Measurements from ENCODE around the gene RFX3. TPM values are rescaled to one million over a fixed set of nuclear protein-coding genes. Genes with fewer than 3 reads are reported as not detected.

The RFX3 gene
- total RNA-seq, 2 donors from 2014 or later = 10.9 to 15.5 TPM

DNA sequence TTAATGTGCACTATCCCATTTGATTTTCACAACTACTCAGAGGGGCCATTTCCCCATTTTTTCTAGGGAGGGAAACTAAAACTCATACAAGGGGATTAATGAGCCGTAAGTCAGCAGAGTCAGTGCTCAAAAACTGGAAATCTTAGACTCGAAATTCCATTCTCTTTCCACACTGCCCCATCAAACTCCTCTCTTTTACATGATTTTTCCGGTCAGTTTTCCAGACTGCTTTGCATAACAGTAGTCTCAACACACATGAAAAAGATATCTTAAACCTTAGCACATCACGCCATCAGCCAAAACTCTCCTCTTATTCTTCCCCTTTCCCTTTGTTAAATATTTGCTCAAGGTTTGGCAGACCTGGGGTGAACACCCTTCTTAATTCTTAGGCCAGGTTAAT, 332.0 kb downstream of the RFX3 start:
- H3K27me3 ChIP-seq (replicated peaks; ENCODE audit: insufficient read depth) = no peaks in the 10 kb centered on the region
- no peak overlapping the region for H3K27ac ChIP-seq
- no peak for DNase-seq (ENCODE audit: low spot score)
- TF ChIP-seq POLR2AphosphoS5 (IDR thresholded peaks at IDR 0.05) (no peak), POLR2A (IDR thresholded peaks at IDR 0.05) (no peak)
- TF ChIP-seq, protein P1, sequence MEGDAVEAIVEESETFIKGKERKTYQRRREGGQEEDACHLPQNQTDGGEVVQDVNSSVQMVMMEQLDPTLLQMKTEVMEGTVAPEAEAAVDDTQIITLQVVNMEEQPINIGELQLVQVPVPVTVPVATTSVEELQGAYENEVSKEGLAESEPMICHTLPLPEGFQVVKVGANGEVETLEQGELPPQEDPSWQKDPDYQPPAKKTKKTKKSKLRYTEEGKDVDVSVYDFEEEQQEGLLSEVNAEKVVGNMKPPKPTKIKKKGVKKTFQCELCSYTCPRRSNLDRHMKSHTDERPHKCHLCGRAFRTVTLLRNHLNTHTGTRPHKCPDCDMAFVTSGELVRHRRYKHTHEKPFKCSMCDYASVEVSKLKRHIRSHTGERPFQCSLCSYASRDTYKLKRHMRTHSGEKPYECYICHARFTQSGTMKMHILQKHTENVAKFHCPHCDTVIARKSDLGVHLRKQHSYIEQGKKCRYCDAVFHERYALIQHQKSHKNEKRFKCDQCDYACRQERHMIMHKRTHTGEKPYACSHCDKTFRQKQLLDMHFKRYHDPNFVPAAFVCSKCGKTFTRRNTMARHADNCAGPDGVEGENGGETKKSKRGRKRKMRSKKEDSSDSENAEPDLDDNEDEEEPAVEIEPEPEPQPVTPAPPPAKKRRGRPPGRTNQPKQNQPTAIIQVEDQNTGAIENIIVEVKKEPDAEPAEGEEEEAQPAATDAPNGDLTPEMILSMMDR (IDR thresholded peaks at IDR 0.05) = no peak
- no peaks in the 10 kb centered on the region for H3K36me3 ChIP-seq
- WGBS = 61% methylated on average over 4 of the region's 4 CpGs
- intact Hi-C loops (cut with DNase I) = loop anchor here (10.0 kb wide), 1 partner anchor 329 kb away; no protein-coding TSS in a partner anchor
- no peak overlapping the region for H3K4me3 ChIP-seq
- H3K4me1 ChIP-seq (replicated peaks) = no peaks in the 10 kb centered on the region
- H3K9me3 ChIP-seq = no peaks in the 10 kb centered on the region

DNA sequence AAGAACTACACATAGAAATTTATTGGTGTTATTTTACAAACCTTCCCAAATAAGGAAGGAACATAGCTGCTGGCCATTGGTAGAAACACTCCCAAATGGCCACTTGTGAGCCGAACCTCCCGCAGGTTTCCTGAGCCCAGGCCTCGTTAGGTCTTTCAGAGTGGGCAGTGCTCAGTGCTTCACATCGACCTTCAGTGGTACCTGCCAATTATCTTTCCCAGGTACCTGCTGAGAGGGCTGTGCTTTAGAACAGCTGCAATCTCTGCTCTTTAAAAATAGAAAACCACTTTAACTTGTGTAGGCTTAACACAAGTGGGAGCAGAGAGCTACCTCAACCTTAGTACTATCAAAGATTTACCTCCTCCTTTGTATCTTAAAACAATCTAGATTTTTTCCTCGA, 334.1 kb downstream of the RFX3 start:
- Histone ChIP-seq H3K4me1 (replicated peaks) (no peaks in the 10 kb centered on the region), H3K36me3 (no peaks in the 10 kb centered on the region), H3K27ac (no peak overlapping the region), H3K9me3 (no peaks in the 10 kb centered on the region), H3K4me3 (no peak overlapping the region), H3K27me3 (replicated peaks; ENCODE audit: insufficient read depth) (no peaks in the 10 kb centered on the region)
- WGBS = 83% methylated on average over 5 of the region's 5 CpGs
- TF ChIP-seq POLR2AphosphoS5 (IDR thresholded peaks at IDR 0.05) (no peak), POLR2A (IDR thresholded peaks at IDR 0.05) (no peak)
- TF ChIP-seq, protein P1 (IDR thresholded peaks at IDR 0.05) = no peak
- no peak for DNase-seq (ENCODE audit: low spot score)
- intact Hi-C loops (cut with DNase I) = loop anchor here (10.0 kb wide), 1 partner anchor 327 kb away; no protein-coding TSS in a partner anchor

DNA sequence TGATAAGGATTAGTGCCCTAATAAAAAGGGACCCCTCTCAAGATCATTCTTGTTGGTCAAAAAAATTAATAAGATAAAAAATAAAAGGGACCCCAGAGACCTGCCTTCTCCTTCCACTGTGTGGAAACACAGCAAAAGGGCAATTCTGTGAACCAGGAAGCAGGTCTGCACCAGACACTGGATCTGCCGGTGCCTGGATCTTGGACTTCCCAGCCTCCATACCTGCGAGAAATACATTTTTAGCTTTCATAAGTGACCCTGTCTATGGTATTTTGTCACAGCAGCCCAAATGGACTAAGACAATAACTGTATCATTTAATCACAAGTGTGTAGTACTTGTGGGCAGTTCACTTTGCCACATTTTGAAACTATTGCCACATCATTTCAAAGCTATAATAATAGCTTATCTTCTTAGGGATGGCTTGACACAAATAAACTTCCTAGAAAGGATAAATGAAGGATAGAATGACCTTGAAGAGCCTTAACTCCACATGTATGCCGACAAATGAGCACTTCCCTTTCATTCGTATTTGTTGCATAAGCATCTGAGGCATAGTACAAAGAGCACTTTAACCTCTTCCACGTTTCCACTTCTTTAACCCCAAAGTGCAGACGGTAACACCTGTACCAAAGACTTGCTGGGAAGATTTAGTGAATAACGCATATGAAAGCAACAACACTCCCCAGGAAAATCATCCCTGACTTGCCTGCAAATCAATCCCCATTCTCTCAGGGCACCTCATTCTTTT, 336.5 kb downstream of the RFX3 start:
- Histone ChIP-seq H3K27me3 (replicated peaks; ENCODE audit: insufficient read depth) (no peaks in the 10 kb centered on the region), H3K4me3 (no peak overlapping the region), H3K36me3 (no peaks in the 10 kb centered on the region), H3K27ac (no peak overlapping the region), H3K9me3 (no peaks in the 10 kb centered on the region), H3K4me1 (replicated peaks) (no peaks in the 10 kb centered on the region)
- no peak for DNase-seq (ENCODE audit: low spot score)
- intact Hi-C loops (cut with DNase I) = no loop called here
- TF ChIP-seq POLR2A (IDR thresholded peaks at IDR 0.05) (no peak), POLR2AphosphoS5 (IDR thresholded peaks at IDR 0.05) (no peak)
- TF ChIP-seq, protein P1 (IDR thresholded peaks at IDR 0.05) = no peak
- 82% methylated on average over 7 of the region's 7 CpGs for WGBS

DNA sequence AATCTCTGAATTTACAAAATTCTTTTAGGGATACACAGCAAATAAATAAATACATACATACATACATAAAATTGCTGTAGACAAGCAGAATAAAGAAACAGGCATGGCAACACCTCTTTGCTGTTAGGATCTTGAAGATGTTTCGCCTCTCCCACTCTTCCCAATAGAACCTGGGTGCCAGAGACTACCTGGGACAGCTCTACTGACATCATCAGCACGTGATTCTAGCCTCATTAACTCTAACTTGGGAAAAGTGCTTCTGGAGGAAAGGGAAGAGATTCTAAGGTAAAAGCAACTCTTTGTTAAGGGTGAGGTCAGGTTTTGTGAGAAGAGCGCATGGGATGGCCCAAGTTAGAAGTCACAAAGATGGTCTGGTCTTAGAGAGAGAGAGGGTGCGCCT, 339.1 kb downstream of the RFX3 start:
- DNase-seq (ENCODE audit: low spot score) = no peak
- no peaks in the 10 kb centered on the region for H3K27me3 ChIP-seq (replicated peaks; ENCODE audit: insufficient read depth)
- 75% methylated on average over 4 of the region's 4 CpGs for WGBS
- TF ChIP-seq, protein P1 (IDR thresholded peaks at IDR 0.05) = no peak
- no peak for TF ChIP-seq POLR2A (IDR thresholded peaks at IDR 0.05)
- no peak for TF ChIP-seq POLR2AphosphoS5 (IDR thresholded peaks at IDR 0.05)
- no peak overlapping the region for H3K4me3 ChIP-seq
- H3K9me3 ChIP-seq = no peaks in the 10 kb centered on the region
- H3K27ac ChIP-seq = no peak overlapping the region
- no peaks in the 10 kb centered on the region for H3K4me1 ChIP-seq (replicated peaks)
- intact Hi-C loops (cut with DNase I) = no loop called here
- no peaks in the 10 kb centered on the region for H3K36me3 ChIP-seq
